Left renal cortex interstitium (tissue), 4 donors: Measurements from ENCODE around the gene DPYSL4. TPM values are rescaled to one million over a fixed set of nuclear protein-coding genes. Genes with fewer than 3 reads are reported as not detected.

Source experiments
- DNase-seq, 4 donors: peaks; one replicate each; pipeline ENCODE4 v3.0.0-alpha.2; 2013; ENCODE audit warnings: low read depth in 4 of 4, low spot score in 2 of 4, missing footprints in 1 of 4
- polyA plus RNA-seq, 4 donors: library from polyadenylated mRNA; unstranded; fragments of 120-200 nt; gene quantifications; one replicate each; pipeline ENCODE4 v1.2.1, GENCODE V29; 2013; ENCODE audit not compliant: insufficient read length in 4 of 4

DPYSL4 gene
- polyA plus RNA-seq, 4 donors = 14.2 to 22.3 (median 21.4) TPM

- DNase-seq = no peak
These were observed 51.8 kb downstream of the DPYSL4 start for GRCh38 chr10:132238371-132239125.

- DNase-seq = no peak
These were observed 52.6 kb downstream of the DPYSL4 start for GRCh38 chr10:132239126-132240031.

- no peak for DNase-seq
These were observed 53.4 kb downstream of the DPYSL4 start for GRCh38 chr10:132240156-132240555.

GRCh38 chr10:132240581-132240980, 53.8 kb downstream of the DPYSL4 start:
- DNase-seq = no peak

- no peak for DNase-seq
These were observed 54.3 kb downstream of the DPYSL4 start for GRCh38 chr10:132241086-132241485.

DNA sequence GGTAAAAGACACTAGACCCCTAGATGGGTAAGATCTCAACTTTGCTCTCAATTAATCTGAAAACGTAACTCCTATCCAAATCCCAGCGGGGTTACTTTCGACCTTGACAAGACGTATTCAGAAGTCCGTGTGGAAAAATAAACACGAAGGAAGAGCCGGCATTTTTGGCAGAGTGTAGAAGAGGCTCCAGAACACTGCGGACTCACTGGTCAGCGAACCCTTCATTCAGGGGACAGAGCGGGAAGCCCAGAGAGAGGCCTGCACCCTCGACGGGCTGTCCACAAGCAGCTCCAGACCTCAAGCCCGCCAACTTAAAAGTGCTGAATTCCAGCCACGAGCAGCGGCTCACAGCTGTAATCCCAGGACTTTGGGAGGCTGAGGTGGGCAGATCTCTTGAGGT, 54.7 kb downstream of the DPYSL4 start:
- no peak for DNase-seq

GRCh38 chr10:132242103-132242840, 55.5 kb downstream of the DPYSL4 start:
- no peak for DNase-seq

GRCh38 chr10:132243141-132243540, 56.4 kb downstream of the DPYSL4 start:
- no peak for DNase-seq

DNA sequence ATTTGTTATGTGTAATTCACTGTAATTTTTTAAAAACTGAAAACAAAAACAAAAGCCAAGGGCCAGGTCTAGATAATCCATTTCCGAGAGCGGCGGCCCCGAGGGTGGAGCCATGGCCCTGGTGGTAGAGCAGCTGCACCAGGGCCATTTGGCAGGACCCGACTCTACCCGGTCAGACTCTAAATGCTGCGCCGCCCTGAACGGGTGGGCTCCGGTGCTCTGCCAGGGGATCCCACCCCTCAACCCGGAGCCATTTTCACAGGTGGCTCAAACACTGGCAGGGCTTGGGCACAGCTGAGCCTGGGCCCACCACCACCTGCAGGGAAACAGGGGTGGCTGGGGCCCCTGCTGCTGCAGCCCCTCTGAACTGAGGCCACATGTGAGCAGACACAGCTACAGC, 56.9 kb downstream of the DPYSL4 start:
- DNase-seq = no peak

- no peak for DNase-seq
These were observed 58.3 kb downstream of the DPYSL4 start for GRCh38 chr10:132245056-132245455.

GRCh38 chr10:132246296-132246695, 59.5 kb downstream of the DPYSL4 start:
- no peak for DNase-seq

DNA sequence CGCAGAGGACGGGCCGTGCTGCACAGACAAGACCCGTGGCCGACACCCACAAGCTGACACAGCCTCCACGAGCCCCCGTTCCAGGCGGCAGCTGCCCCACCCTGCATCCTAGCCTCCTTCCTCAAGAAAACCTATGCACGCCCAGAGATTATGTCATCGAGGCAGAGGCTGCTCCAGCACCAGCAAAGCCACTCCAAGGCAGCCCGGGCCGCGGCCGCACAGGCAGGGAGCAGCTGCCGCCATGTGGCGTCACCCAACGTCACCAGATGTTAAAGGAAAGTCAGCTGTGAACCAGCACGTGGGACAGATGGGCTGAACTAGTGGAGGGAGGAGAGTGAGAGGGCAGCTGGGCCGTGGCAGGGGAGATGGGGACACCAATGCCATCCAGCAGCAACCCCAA, 61.2 kb downstream of the DPYSL4 start:
- no peak for DNase-seq

DNA sequence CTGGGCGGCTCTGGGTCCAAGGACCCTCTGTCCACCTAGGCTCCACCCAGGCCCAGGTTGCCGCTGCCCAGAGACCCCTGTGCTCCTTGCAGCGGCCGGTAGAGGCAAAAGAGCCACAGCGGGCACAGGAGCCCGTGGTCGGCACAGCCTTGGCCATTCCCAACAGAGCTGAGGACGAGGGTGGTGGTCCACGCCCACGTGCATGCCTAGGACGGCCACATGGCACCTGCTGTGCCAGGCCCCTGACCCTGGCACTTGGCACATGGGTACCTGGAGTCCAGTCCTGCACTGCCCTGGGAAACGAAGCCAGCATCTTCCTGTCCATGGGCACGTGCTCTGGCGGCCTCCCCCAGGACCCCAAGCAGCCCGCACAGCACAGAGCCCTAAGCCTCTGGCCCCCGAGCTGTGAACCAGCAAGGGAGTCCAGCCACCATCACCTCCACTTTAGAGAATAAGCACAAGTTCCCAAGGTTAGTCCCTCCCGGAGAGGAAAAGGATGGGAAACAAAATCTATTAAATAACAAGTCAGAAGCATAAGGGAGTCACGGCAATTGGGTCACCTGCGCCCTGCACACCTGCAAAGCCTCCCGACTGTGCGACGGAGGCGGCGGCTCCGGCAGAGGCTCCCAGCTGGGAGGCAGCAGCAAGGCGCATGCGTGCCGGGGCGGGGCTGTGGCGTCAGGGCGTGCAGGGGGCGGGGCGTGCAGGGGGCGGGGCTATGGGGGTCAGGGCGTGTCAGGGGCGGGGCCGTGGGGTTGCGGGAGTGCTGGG, 61.9 kb downstream of the DPYSL4 start:
- DNase-seq = no peak

DNA sequence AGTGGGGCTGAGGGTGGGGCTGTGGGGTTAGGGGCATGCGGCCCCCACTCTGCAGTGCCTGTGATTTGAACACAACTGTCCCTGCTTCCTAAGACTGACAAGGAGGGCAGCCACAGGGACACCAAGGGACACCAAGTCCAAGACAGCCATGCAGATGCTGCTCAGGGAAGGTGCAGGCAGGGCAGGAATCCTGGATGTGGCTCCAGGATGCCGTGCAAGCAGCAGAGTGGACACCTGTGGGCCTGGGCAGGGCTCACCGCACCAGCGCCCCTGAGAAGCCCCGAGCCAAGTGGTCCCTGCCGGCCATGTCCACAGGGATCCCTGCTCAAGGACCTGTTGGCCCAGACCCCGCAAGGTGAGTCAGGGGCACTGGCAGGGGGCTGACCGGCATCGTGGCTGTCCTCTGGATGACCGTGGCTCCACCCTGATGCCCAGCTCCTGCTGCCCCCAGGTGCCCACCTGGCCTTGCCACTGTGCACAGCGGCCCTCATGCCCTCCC, 62.5 kb downstream of the DPYSL4 start:
- no peak for DNase-seq

DNA sequence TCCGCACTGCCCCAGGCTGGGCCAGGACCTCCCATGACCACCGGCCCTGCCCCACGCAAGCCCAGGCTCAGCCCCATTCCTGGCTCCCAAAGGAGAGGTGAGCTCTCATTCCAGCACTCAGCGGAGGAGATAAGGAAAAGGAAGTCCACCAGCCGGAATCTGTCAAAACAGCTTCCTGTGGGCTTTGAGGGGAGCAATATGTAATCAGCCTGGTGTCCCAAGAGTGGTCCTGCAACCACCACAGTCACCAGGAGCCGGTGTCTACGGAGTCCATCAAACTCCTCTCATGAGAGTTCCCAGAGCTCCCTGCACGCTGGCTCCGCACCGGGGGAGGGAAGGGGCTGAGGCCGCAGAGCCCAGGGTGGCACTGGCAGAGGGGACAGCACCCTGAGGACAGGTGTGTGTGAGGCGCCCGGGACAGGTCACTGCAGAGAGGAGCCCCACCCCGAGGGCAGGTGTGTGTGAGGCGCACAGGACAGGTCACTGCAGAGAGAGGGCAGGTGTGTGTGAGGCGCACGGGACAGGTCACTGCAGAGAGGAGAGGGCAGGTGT, 63.2 kb downstream of the DPYSL4 start:
- DNase-seq = no peak

DNA sequence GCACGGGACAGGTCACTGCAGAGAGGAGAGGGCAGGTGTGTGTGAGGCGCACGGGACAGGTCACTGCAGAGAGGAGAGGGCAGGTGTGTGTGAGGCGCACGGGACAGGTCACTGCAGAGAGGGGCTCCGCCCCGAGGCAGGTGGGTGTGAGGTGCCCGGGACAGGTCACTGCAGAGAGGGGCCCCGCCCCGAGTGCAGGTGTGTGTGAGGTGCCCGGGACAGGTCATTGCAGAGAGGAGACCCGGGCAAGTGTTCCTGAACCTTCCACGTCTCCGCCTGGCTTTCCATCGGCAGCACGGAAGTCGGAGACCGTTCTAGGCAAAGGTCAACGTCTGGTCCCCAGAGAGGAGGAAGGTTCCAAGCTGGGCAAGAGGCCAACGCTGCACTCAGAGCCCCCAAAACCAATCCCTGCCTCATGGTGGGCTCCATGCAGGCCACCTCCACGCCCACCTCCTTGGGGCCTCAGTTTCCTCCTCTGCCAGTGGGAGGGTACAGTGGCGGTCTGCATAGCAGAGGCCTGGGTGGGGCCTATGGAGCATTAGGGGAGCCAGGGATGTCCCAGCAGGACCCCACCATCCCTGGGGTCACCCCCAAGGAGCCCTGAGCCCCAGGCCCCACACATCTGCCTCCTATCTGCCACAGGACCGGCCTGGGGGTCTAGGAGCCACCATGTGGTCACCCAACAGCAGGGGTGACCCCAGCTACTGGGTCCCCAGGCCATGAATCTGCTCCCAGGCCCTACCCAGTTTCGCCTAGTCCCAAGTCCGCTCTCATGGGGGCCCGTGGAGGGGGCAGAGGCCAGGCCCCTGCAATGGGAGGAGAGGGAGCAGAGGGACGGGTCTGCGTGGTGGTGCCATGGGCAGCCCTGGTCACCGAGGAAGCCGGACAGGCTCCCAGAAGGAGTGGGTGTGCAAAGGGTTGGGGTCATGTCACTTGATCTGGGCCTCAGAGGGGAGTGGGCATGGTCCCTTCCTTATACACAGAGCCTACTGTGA, 64.0 kb downstream of the DPYSL4 start:
- DNase-seq = no peak

GRCh38 chr10:132251928-132252327, 65.2 kb downstream of the DPYSL4 start:
- no peak for DNase-seq

GRCh38 chr10:132252412-132252811, 65.7 kb downstream of the DPYSL4 start:
- no peak for DNase-seq
